IPS DF 6.9 (cell line): ENCODE measurements around the gene TTC9.

Source experiments
- DNase-seq: peaks from one replicate; pipeline ENCODE4 v3.0.0-alpha.2; 2013; ENCODE audit warnings: low read depth, low spot score
- H3K27ac ChIP-seq: one replicate; pipeline ENCODE4 v1.5.1; 2013; ENCODE audit warnings: low read length, control low read depth
- H3K27me3 ChIP-seq: 2 replicates; pipeline ENCODE4 v1.6.1; 2013; ENCODE audit warnings: mild to moderate bottlenecking, low read length; ENCODE audit not compliant: control insufficient read depth, insufficient read depth
- H3K36me3 ChIP-seq: 2 replicates; pipeline ENCODE4 v1.6.1; 2013; ENCODE audit warnings: low read length; ENCODE audit not compliant: control insufficient read depth, insufficient read depth
- H3K4me1 ChIP-seq: 2 replicates; pipeline ENCODE4 v1.6.1; 2013; ENCODE audit warnings: low read length; ENCODE audit not compliant: control insufficient read depth, insufficient read depth
- H3K4me3 ChIP-seq: 2 replicates; pipeline ENCODE4 v1.5.1; 2013; ENCODE audit warnings: mild to moderate bottlenecking, low read length
- H3K9me3 ChIP-seq: 2 replicates; pipeline ENCODE4 v1.6.1; 2013; ENCODE audit warnings: low read length, inconsistent platforms; ENCODE audit not compliant: control insufficient read depth, insufficient read depth
- WGBS: extraction: QIAGEN DNeasy Blood & Tissue Kit; methylation state at CpG from one replicate; pipeline ENCODE4 v1.1.7; 2013; ENCODE audit warnings: mixed read lengths, missing lambda C conversion rate; ENCODE audit not compliant: insufficient read length, insufficient coverage; 5-methylcytosine and 5-hydroxymethylcytosine counted together

Gene TTC9

DNA sequence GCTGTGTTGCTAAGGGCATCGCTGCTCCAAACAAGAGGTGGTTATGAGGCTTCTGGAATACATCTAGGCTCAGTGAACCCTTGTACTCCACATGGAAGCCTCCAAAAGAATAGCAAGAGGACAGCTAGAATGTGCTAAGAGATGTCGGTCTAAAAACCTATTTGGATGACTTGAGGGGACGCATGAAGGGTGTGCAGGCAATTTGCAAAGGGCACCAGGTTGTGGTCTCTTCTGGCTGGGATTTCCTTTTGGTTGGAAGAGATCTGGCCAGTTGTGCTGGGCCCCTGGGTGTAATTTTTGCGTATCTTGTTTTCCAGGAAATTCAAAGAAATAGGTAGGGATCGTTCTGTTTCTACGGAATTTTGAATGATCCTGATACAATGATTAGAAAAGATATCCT is 4.2 kb downstream of the TTC9 start:
- H3K4me1 ChIP-seq: peaks cover 5% of the 10 kb centered on the region
- peak overlapping the region; percentile 30 for H3K27ac ChIP-seq
- no peaks in the 10 kb centered on the region for H3K27me3 ChIP-seq
- WGBS: no CpG with 5 or more reads among the region's 6 CpGs
- no peak overlapping the region for H3K4me3 ChIP-seq
- no peaks in the 10 kb centered on the region for H3K36me3 ChIP-seq
- DNase-seq: no peak
- H3K9me3 ChIP-seq: no peaks in the 10 kb centered on the region

DNA sequence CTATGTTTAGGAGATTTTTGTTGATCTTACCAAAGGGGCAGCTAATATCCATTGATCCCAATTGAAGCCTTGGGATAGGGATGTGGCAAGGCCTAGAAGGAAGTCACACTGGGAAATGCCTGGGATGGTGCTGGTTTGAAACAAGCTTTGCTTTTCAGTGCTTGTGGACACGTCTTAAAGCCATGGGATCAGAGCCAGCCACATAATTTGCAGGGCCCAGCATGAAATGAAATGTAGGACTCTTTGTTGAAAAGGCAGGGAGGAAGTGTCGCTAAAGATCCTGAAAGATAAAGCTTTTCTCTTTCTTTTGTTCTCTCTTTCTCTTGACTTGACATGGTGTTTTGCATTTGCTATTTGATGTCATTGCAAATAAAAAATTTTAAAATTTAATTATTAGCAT is 5.0 kb downstream of the TTC9 start:
- WGBS: no CpG with 5 or more reads among the region's 2 CpGs
- Histone ChIP-seq H3K4me1 (peaks cover 5% of the 10 kb centered on the region), H3K27me3 (no peaks in the 10 kb centered on the region), H3K9me3 (no peaks in the 10 kb centered on the region), H3K36me3 (no peaks in the 10 kb centered on the region), H3K27ac (peak overlapping the region; percentile 30), H3K4me3 (no peak overlapping the region)
- no peak for DNase-seq

DNA sequence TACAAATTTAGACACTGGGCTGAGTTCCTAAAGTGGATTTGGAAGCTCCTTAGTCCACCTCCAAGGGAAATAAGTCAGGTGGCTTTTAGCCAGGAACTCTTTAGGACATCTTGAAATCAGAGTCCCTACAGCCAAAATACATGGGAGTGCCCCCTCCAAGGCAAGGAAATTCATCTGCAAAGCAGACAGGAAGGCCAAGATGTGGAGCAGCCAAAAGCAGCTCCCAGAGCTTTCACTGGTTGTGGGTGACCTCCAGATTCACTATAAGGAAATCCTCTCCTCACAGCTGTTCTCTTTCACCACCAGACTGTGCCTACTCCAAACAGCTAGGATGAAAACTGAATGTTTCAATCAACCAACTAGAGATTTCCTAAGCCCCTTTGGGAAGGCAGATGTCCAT is 6.6 kb downstream of the TTC9 start:
- H3K36me3 ChIP-seq: no peaks in the 10 kb centered on the region
- DNase-seq: no peak
- H3K4me1 ChIP-seq: peaks cover 7% of the 10 kb centered on the region
- H3K27ac ChIP-seq: no peak overlapping the region
- no peaks in the 10 kb centered on the region for H3K27me3 ChIP-seq
- H3K4me3 ChIP-seq: no peak overlapping the region
- no peaks in the 10 kb centered on the region for H3K9me3 ChIP-seq

DNA sequence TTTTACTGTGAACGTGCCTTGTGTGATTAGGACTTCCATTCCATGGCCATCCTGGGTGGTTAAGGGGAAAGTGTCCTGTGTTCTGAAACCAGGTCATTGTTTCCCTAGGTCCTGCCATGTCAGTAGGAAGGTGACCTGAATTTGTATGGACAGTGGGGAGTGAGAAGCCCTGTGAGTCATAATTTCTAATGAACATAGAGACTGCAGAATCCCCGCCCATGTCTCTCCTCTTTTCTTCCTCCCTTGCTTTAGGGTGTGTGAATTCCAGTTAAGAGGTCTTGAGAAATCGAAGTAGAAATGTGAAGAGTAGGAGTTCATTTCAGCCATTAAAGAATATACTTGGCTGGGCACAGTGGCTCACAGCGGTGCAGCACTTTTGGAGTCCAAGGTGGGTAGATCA is 8.1 kb downstream of the TTC9 start:
- Histone ChIP-seq H3K27ac (no peak overlapping the region), H3K4me3 (no peak overlapping the region), H3K9me3 (no peaks in the 10 kb centered on the region), H3K36me3 (no peaks in the 10 kb centered on the region), H3K4me1 (peaks cover 4% of the 10 kb centered on the region), H3K27me3 (no peaks in the 10 kb centered on the region)
- no CpG with 5 or more reads among the region's 4 CpGs for WGBS
- no peak for DNase-seq

DNA sequence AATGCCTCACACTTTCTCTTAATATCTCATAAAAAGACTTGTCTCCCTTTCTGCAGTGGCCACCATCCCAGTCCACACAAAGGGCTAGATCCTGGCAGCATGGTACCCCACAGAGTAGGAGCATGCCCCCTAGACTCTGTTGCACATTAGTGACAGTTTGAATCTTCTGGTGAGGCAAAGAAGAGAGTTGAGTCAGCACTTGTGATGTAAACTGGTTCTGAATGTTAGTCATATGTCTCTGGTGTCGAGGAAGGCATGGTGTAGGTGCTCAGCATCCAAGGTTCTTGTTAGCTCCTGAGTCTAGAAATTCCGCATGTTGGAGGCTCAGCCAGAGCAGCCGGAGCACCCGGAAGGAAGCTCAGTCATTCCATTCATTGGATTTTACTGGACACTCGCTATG is 9.8 kb downstream of the TTC9 start:
- no peak overlapping the region for H3K27ac ChIP-seq
- no peaks in the 10 kb centered on the region for H3K9me3 ChIP-seq
- DNase-seq: no peak
- H3K4me1 ChIP-seq: peaks cover 6% of the 10 kb centered on the region
- no peak overlapping the region for H3K4me3 ChIP-seq
- no peaks in the 10 kb centered on the region for H3K36me3 ChIP-seq
- no peaks in the 10 kb centered on the region for H3K27me3 ChIP-seq
- WGBS: no CpG with 5 or more reads among the region's 5 CpGs

DNA sequence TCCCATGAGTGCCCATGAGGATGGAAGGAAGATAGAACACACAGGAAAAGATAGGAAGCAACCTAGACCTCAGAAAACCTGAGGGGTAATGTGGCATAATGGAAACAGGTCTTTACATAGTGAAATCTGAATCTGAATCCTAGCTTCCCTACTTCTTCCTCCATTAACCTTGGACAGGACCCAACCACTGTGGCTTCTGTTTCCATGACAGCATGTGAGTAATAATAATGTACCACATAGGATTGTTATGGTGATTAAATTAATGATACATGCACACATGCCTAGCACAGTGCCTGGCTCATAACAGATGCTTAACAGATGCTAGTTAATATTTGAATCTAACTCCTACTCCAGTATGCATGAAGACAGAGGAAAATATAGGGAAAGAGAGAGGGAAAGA is 11.2 kb downstream of the TTC9 start:
- no peaks in the 10 kb centered on the region for H3K36me3 ChIP-seq
- H3K27ac ChIP-seq: no peak overlapping the region
- no peaks in the 10 kb centered on the region for H3K9me3 ChIP-seq
- peaks cover 6% of the 10 kb centered on the region for H3K4me1 ChIP-seq
- no peaks in the 10 kb centered on the region for H3K27me3 ChIP-seq
- H3K4me3 ChIP-seq: no peak overlapping the region
- no peak for DNase-seq

DNA sequence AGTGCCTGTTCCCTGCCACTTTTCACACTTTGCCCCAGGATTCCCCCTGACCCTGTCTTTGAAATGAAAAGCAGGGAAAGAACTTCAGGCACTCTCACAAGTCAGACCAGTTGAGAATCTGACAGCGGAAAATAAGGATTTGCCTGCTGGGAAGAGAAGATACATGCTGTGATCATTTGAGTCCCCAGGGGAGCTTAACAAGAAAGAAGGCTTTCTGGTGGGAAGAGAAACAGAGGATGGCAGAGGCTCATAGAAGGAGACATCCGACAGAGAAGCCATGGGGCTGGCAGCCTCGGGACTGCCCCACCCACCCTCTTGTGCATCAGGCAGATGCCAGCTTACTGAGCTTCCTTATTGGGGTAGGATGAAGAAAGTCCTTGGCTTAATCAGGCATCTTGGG is 11.9 kb downstream of the TTC9 start:
- Histone ChIP-seq H3K9me3 (no peaks in the 10 kb centered on the region), H3K27ac (no peak overlapping the region), H3K4me1 (peaks cover 6% of the 10 kb centered on the region), H3K27me3 (no peaks in the 10 kb centered on the region), H3K4me3 (no peak overlapping the region), H3K36me3 (no peaks in the 10 kb centered on the region)
- no peak for DNase-seq
- no CpG with 5 or more reads among the region's 3 CpGs for WGBS

DNA sequence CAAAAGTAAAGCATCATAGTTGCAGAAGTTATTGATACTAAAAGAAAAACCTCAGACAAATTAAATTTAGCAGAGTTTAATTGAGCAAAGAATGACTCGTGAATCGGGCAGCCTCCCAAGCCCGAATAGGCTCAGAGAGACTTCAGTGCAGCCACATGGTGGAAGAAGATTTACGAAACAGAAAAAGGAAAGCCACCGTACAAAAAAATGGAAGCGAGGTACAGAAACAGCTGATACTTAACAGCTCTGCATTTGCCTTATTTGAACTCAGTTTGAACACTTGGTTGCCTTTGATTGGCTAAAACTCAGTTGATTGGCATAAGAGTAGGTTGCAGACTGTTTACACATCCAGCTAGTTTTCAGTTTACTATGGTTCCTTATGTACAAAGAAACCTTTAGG is 12.9 kb downstream of the TTC9 start:
- no peak for DNase-seq
- H3K4me3 ChIP-seq: no peak overlapping the region

DNA sequence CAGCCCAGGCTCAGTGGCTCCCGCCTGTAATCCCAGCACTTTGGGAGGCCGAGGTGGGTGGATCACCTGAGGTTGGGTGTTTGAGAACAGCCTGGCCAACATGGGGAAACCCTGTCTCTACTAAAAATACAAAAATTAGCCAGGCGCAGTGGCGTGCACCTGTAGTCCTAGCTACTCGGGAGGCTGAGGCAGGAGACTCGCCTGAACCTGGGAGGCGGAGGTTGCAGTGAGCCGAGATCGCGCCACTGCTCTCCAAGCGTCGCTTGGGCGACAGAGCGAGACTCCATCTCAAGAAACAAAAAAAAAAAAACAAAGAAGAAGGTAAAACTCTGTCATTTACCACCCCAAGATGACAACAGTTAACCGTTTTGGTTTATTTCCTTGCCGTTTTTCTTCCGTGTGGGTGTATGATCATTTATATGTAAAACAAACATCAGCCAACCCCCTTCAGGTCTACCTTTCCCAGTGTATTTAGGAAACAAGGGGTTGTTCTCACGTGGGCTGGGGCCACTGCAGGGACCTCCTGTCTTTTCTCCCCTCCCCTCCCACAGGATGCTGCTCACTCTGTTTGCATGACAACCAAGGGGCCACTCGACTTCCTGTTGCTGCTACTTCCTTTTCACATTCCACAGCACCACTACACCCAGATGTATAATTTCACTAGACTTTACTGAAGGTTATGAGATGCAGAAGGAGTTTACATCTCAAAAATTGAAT is 13.6 kb downstream of the TTC9 start:
- peak; percentile 60 for DNase-seq
- no peaks in the 10 kb centered on the region for H3K36me3 ChIP-seq
- no peaks in the 10 kb centered on the region for H3K27me3 ChIP-seq
- no peaks in the 10 kb centered on the region for H3K9me3 ChIP-seq
- WGBS: no CpG with 5 or more reads among the region's 19 CpGs
- H3K4me1 ChIP-seq: peaks cover 6% of the 10 kb centered on the region
- no peak overlapping the region for H3K27ac ChIP-seq
- no peak overlapping the region for H3K4me3 ChIP-seq

More for the DNA sequence above, 12.9 kb downstream of the TTC9 start:
- WGBS: no CpG with 5 or more reads among the region's 6 CpGs
- H3K4me1 ChIP-seq: peaks cover 6% of the 10 kb centered on the region
- H3K9me3 ChIP-seq: no peaks in the 10 kb centered on the region
- no peak overlapping the region for H3K27ac ChIP-seq
- H3K27me3 ChIP-seq: no peaks in the 10 kb centered on the region
- H3K36me3 ChIP-seq: no peaks in the 10 kb centered on the region

DNA sequence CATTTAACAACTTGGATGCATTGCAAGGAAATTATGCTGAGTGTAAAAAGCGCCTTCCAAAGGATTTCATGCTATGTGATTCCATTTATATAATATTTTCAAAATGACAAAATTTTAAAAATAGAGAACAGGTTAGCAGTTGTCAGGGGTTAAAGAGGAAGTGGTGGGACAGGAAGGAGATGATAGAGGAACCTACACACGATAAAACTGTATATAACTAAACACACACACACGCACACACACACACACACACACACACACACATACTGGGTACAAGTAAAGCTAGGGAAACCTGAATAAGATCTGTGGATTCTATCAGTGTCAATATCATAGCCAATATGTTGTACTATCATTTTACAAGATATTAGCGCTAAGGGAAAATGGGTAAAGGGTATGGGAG is 17.2 kb downstream of the TTC9 start:
- Histone ChIP-seq H3K27me3 (no peaks in the 10 kb centered on the region), H3K36me3 (peaks cover 4% of the 10 kb centered on the region; the same call in 1 of the 2 replicates), H3K4me3 (no peak overlapping the region), H3K9me3 (no peaks in the 10 kb centered on the region), H3K27ac (no peak overlapping the region), H3K4me1 (peaks cover 3% of the 10 kb centered on the region; the same call in 1 of the 2 replicates)
- WGBS: no CpG with 5 or more reads among the region's 4 CpGs
- no peak for DNase-seq
